Cardiac fibroblast (primary cell): ENCODE data around the gene ENG.
A peak's percentile ranks its signal among the peaks of the same experiment; 100 is the strongest.

ENCODE experiments used
- DNase-seq, 2 donors: peaks; one replicate each; pipeline versions ENCODE4 v3.0.0 to v3.0.0-alpha.2; 2010; ENCODE audit warnings: low read depth in 2 of 2
- H3K4me3 ChIP-seq, 2 donors: replicated peaks in 1 of 2; 1 replicate in 1 of 2; 2 replicates in 1 of 2; pipeline ENCODE4 v1.5.1; 2011; ENCODE audit warnings: low read depth in 2 of 2, low read length in 2 of 2, mild to moderate bottlenecking in 2 of 2, moderate library complexity in 1 of 2
- TF ChIP-seq, protein P1 (sequence below): IDR thresholded peaks from one replicate; pipeline ENCODE4 v1.5.1; 2011; ENCODE audit warnings: low read depth, mild to moderate bottlenecking, low read length, inconsistent platforms

Gene ENG

DNA sequence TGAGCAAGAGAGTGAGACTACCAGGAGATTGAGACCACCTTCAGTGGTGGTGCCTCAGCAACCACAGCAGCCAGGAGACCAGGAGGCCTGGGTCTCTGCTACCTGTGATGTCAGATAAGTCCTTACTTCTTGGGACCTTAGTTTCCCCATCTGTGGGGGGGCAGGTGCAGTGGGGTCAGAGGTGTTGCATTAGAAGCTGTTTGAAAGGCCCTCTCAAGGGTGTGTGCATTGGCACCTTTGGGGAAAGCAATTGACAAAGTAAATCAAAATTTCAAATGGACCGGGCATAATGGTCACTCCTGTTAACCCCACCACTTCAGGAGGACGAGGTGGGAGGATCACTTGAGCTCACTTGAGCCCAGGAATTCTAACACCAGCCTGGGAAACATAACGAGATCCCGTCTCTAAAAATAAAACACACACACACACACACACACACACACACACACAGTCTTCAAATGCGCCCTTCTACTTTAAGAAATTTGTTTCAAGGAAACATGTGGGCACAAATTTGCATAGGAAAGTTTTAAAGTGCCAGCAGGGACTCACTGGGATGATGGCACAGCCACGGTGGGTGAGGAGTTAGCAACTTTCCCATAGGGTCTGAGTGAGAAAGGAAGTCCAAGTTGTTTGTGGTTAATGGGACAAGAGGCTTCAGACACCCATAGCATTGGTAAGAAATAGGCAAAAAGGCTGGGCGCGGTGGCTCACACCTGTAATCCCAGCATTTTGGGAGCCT is 24.4 kb upstream of the ENG start:
- DNase-seq, result no peak
- TF ChIP-seq, protein P1, sequence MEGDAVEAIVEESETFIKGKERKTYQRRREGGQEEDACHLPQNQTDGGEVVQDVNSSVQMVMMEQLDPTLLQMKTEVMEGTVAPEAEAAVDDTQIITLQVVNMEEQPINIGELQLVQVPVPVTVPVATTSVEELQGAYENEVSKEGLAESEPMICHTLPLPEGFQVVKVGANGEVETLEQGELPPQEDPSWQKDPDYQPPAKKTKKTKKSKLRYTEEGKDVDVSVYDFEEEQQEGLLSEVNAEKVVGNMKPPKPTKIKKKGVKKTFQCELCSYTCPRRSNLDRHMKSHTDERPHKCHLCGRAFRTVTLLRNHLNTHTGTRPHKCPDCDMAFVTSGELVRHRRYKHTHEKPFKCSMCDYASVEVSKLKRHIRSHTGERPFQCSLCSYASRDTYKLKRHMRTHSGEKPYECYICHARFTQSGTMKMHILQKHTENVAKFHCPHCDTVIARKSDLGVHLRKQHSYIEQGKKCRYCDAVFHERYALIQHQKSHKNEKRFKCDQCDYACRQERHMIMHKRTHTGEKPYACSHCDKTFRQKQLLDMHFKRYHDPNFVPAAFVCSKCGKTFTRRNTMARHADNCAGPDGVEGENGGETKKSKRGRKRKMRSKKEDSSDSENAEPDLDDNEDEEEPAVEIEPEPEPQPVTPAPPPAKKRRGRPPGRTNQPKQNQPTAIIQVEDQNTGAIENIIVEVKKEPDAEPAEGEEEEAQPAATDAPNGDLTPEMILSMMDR, result no peak

DNA sequence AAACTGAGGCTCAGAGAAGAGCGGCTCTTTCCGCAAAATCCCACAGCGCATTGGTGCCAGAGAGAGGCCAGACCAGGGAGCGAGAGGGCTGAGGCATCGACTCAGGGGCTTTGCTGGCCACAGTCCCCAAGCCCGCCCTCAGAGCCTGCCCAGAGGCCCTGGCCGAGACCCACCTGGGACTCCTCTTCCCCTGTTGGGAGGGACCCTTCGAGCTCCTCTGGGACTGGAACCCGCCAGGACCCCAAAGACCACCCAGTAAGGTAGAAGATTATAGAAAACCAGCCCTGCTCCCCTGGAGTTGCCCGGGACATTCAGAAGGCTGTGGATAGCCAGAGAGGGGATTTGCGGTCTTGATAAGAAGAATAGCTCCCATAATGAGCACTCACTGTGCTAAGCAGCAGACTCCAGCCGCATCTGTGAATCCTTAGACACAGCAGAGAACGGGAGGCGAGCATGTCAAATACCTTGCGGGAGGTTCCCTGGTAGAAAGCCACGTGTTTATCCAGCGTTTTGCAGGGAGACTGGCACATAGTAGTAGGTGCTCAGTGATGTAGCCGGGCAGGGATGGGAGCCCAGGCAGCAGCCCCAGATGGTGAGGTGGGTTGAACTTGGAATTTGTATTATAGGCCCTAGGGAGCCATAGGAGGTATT is 23.7 kb upstream of the ENG start:
- TF ChIP-seq, protein P1, result no peak
- H3K4me3 ChIP-seq, result peak overlapping the region; percentile 44 to 60
- no peak for DNase-seq

More for the DNA sequence above, 24.4 kb upstream of the ENG start:
- no peak overlapping the region for H3K4me3 ChIP-seq

DNA sequence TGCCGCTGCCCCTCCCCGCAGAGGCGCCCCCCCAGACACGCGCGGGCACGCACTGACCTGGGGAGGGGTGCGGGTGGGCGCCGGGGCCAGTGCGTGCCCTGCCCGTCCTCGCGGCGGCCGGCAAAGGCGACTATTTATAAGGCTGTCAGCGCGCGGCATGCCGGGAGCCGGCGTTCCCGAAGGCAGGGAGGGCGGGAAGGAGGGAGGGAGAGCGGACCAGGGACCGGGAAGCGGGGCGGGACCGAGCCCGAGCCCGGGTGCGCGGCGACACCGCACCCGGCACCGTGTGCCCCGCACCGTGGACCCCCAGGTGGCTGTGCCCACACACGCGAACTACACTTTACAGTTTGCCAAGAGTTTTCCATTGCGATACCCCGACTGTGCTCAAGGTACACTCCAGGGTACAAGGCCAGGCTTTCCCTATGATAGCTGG is 23.1 kb upstream of the ENG start, which contains the start of gene AK1:
AK1 (minus strand) TSS at position 110 of the 433 bp plus-strand sequence. CDS start 3,058 bp downstream, outside the sequence.
- peak within 1 kb of the TSS; percentile 55 to 60 for H3K4me3 ChIP-seq
- TF ChIP-seq, protein P1, result no peak
- DNase-seq, result peak; percentile 52 to 72

DNA sequence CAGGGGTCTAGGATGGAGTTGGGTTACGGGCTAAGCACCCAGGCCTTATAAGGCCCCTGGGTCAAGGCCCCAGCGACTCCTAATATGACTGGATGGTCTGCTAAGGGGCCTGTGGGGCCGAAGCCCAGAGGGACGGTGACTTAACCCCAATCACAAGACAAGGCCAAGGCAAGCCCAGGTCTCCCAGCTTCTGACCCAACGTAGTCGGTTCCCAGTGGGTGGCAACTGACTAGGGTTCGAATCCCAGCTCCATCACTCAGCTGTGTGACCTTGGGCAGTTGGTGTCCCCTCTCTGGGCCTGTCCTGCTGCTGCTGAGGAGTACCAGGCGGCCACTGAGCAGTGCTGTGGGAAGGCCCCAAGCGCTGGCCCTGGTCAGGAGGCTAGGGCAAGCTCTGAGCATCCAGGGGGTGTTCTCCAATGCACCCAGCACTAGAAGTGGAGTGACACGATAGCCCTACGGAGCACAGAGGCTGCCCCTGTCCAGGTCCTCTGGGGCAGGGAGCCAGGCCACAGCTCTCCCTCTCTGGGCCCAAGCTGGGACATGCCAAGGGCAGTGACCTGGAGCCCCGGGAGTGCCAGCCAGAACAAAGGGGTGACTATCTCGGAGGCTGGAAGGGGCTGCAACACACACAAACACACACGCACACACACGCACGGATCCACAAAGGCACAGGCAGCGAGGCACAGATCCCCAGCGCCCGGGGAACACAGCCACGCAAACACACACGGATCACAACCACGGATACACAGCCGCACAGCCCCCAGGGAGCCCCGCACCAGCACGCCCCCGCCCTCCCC is 22.5 kb upstream of the ENG start:
- TF ChIP-seq, protein P1, result no peak
- no peak for DNase-seq
- peak overlapping the region; percentile 55 to 60 for H3K4me3 ChIP-seq

DNA sequence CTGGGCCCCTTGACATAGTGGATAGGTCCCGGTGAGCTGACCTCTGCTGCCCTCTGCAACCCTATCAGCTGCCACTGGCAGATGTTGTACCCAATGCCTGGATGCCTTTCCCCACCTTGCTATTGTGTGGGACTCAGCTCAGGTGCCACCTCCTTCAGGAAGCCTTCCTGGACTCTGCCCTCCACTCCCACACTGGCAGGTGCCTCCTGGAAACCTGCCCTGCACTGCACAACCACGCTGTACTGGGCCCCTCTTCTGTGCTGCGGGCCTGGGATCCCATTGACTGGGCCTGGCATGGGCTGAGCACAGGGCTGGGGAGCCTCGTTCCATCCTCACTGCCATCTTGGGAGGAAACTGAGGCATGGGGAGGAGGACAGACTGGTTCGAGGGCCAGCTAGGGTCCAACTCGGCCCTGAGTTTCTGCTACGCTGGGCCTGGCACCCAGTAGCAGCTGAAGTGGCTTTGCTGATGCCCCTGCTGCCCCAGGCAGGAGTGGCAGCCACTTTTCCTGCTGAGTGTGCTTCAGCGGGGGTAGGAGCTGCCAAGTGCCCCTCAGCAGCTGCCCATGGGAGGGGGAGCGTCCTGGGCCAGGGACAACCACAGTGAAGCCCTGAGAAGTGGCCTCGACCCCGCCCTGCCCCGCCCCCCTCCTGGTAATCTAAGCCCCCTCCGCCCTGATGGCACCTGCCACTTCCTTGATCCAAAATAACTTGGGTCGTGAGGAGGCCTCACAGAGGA is 21.7 kb upstream of the ENG start:
- no peak overlapping the region for H3K4me3 ChIP-seq
- DNase-seq, result no peak
- TF ChIP-seq, protein P1, result no peak
